HG03558 (cell line): ENCODE data around the gene SHISA6.
"Not testable (repeated sequence)": the region's sequence is repeated elsewhere in the genome, so short reads cannot be mapped to it uniquely, and the experiment has no call there.

ENCODE experiments used
- ATAC-seq: cut with Tn5 transposase; IDR thresholded peaks from one replicate; pipeline ENCODE4 v1.9.1; 2021; ENCODE audit warnings: moderate number of reproducible peaks; ENCODE audit not compliant: unreplicated experiment; ENCODE audit errors: extremely low read depth

SHISA6 gene

GRCh38 chr17:11300738-11301137 lies 59.7 kb downstream of the SHISA6 start:
- no peak for ATAC-seq

DNA sequence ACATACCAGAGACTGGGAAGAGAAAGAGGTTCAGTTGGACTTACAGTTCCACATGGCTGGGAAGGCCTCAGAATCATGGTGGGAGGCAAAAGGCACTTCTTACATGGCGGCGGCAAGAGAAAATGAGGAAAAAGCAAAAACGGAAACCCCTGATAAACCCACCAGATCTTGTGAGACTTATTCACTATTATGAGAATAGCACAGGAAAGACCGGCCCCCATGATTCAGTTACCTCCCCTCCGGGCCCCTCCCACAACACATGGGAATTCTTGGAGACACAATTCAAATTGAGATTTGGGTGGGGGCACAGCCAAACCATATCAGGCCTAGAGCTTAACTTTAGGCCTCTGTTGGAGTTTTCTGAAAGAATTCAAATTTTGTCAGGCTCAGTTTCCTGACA lies 60.9 kb downstream of the SHISA6 start:
- not testable (repeated sequence) for ATAC-seq

DNA sequence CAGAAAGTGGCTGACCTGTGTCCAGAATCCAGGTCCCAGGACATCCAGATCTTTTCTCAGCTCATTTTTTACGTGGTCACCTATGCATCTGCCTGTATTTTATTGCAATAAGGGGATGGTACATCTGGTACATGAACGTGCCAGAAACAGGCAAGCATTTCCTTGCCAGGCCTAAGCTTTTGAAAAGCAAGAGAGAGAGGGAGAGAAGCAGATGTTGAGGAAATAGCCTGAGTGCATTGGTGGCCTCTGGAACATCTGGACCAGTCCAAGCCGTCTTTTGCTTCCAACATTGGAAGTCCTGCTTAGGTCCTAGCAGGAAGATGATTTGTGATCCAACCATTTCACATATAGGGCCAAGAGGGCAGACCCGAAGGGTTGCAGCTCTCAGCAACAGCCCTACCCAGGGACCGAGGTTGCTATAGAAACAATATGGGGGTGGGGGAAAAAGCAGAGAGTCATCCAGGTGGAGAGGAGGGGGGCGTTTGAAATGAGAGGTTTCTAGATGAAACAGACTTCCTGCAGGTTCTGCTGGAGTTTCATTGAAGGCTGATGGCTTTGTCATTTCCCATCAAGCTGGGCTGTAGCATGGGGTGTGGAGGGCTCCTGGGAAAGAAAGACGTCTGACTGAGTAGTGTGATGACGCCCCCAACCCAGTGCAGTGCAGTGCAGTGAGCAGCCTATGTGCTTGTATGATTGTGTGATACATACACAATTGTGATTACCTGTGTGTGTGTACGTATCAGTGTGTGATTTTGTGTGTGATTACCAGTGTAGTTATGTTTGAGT lies 61.6 kb downstream of the SHISA6 start:
- ATAC-seq = no peak

GRCh38 chr17:11303773-11304394 lies 62.9 kb downstream of the SHISA6 start:
- ATAC-seq = no peak

- no peak for ATAC-seq
Observed at GRCh38 chr17:11304568-11304967, 63.6 kb downstream of the SHISA6 start.

- ATAC-seq = no peak
Observed at GRCh38 chr17:11305524-11305923, 64.5 kb downstream of the SHISA6 start.

DNA sequence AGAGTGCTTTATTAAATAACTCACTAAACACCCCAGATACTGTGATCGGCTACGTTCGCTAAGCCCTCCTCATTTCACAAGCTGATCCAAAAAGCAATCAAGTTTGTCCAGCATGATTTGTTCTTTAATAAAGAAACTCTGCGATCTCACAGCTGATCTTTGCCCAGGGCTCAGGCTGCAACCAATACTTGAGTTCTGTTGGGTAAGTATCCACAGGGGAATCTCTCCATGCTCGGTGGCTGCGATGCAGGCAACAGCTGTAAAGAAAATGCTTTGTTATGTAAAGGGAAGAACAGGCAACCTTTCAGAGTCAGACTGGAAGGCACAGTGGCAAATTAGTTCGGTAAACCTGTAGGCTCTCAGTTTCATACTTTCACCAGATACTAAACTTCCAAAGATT lies 67.5 kb downstream of the SHISA6 start:
- no peak for ATAC-seq

- ATAC-seq = no peak
Observed at GRCh38 chr17:11309033-11309432, 68.0 kb downstream of the SHISA6 start.

- ATAC-seq = no peak
Observed at GRCh38 chr17:11309850-11310249, 68.8 kb downstream of the SHISA6 start.

DNA sequence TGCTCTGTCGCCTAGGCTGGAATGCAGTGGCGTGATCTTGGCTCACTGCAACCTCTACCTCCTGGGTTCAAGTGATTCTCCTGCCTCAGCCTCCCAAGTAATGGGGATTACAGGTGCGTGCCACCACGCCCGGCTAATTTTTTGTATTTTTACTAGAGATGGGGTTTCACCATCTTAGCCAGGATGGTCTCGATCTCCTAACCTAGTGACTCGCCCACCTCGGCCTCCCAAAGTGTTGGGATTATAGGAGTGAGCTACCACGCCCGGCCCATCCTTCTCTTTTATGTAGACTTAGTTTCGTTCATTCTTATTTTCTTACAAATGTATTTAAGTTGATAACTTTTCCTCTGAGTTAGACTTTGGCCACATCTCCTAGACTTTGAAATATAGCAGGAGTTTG lies 75.4 kb downstream of the SHISA6 start:
- not testable (repeated sequence) for ATAC-seq

- ATAC-seq = no peak
Observed at GRCh38 chr17:11318207-11318606, 77.2 kb downstream of the SHISA6 start.

- no peak for ATAC-seq
Observed at GRCh38 chr17:11319894-11320293, 78.9 kb downstream of the SHISA6 start.

DNA sequence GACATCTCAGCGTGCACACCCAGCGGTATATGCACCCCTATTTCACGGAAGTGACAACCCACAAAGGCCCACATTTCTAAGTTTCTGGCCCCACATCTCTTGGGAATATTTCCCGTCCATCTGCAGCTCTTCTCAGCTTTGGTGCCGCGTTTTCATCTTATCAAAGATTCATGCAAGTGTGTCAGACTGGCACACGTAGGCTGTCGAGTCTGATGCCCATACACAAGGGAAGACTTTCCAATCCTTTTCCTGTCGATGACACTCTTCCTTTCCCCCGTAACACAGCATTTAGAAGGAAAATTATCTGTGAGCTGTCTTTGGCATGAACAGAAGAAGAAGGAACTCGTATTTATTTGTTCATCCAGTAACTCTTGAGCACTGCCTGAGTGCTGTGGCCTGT lies 83.0 kb downstream of the SHISA6 start:
- no peak for ATAC-seq

- no peak for ATAC-seq
Observed at GRCh38 chr17:11324846-11325420, 83.9 kb downstream of the SHISA6 start.

DNA sequence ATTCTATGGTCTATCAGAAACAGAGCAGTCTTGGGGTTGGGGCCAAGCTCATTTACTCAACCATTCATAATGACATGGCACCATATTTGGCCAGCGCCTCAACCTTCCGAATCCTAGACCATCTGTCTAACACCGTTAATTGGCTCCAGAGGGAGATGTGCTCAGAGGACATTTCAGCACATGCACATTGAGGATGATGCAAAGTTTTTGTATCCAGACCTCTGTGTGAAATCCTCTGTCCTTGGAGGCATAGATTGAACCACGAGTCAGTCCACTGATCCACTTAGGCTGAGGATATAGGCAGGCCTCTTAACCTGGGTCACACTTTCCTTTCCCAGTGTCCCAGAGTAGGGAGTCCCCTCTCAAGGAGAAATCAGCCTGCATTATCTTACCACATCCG lies 85.5 kb downstream of the SHISA6 start:
- no peak for ATAC-seq

GRCh38 chr17:11328770-11329169 lies 87.8 kb downstream of the SHISA6 start:
- no peak for ATAC-seq

DNA sequence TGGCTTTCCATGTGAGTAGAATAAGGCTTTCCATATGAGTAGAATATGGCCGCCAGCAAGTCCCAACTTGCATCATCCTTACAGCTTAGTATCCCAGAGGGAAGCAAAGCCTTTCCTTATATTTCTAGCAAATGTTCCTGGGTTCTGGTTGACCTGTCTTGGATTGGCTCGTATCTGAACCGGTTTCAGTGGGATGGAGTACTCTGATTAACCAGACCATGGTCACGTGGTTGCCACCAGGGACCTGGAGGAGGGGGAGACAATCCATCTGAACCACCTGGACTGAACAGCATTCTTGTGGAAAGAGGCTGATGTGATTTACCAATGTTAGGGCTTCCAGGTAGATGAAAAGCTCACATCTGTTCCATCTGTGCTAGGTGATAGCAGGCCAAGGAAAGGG lies 89.0 kb downstream of the SHISA6 start:
- no peak for ATAC-seq

GRCh38 chr17:11330826-11331225 lies 89.8 kb downstream of the SHISA6 start:
- no peak for ATAC-seq

DNA sequence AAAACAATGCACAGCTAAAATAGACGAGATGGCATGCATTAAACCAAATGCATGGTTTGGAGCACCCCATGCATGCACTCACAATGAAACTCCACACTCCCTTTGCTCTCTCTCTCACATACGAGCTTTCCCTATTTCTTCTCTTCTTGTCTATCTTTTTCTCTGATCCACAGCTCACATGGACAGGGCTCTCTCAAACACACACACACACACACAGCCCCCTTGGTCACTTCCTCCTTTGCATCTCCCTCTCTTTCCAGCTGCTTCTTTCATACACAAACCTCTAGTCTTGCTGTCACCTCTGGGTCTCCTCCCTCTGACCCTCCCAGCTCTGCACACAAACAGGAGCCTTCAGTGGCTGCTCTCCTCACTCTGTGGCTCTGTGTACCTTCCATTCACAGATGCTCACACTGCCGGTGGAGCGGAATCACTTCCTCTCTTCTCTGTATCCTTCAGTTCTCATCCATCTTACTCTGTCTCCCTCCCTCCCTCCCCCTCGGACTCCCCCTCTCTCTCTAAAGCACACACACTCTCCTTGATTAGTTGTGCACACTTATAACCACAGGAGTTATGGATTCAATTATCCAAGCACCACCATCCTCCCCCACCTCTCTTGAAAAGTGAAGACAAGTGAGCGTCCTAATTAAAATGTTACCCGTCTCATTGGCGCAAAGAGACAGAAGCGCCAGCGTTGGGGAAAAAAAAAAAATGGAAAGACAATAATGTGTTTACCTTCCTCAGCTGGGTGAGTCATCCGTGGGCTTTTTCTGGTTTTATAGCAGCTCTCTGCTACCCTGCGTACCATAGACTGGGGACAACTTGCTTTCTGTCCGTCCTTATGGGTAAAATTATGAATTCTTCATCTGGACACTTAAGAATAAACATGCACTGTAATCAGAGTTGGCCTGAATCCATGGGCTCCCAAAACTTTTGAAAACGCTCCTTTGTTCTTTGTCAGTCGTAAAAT lies 90.8 kb downstream of the SHISA6 start:
- no peak for ATAC-seq

DNA sequence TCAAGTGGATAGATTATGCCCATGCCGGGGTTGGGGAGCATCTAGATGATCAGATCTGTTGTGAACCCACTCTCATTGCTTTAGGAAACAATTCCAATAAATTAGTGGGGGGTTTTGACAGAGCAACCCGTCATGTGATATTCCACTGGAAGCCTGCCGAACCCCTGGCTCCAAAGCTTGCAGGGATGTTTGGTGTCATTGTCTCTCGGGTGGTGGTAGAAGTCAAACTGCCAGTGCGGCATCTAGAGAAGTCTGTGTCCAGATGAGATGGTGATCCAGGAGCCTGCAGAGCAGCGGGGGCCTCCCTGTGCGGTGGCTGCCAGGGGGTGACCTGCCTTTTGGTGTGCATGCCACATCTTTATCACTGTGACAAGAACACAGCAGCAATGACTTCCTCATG lies 91.7 kb downstream of the SHISA6 start:
- no peak for ATAC-seq

GRCh38 chr17:11334493-11334892 lies 93.5 kb downstream of the SHISA6 start:
- ATAC-seq = no peak
